Esophagus muscularis mucosa (tissue), 4 donors: ENCODE measurements around the gene EDC3.

Experiments used
- EP300 ChIP-seq: sonication (generic); formaldehyde crosslinking; IDR thresholded peaks from one replicate; pipeline ENCODE4 v1.6.1; 2017; ENCODE audit warnings: antibody characterized with exemption
- POLR2A ChIP-seq: fragments of 450-650 bp; IDR thresholded peaks from one replicate; pipeline ENCODE4 v1.6.1; 2017; ENCODE audit warnings: antibody characterized with exemption, moderate library complexity, mild to moderate bottlenecking, low read depth
- POLR2AphosphoS5 ChIP-seq, 2 donors: sonication (generic); formaldehyde crosslinking; IDR thresholded peaks; one replicate each; pipeline ENCODE4 v1.6.1; 2017; ENCODE audit warnings: antibody characterized with exemption in 2 of 2
- TF ChIP-seq, protein P1 (sequence below), 3 experiments: fragments of 200-600 bp in 2 of 3; fragments of 450-650 bp in 1 of 3; sonication (generic) in 2 of 3; IDR thresholded peaks; one replicate each; pipeline ENCODE4 v1.5.1; 2017 to 2019; ENCODE audit warnings: antibody characterized with exemption in 3 of 3, mild to moderate bottlenecking in 2 of 3, moderate library complexity in 1 of 3

DNA sequence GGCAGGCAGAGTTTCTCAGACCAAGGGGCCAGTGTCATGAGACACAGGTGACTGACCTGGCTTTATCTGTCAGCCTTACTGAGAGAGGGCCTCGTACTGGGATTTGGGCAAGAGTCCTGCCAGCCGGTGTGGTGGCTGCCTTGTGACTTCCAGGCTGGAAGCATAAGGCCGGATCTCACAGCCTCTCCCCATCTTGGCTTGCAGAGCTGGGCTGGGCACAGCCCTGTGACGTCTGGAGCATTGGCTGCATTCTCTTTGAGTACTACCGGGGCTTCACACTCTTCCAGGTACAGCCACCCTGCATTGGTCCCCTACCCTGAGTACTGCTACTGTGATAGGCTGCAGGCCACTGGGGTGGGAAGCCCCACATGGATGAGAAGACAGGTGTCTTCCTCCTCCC is 68.1 kb downstream of the EDC3 start:
- TF ChIP-seq EP300 (no peak), POLR2AphosphoS5 (IDR thresholded peaks at IDR 0.05) (no peak), POLR2A (no peak)
- TF ChIP-seq, protein P1, sequence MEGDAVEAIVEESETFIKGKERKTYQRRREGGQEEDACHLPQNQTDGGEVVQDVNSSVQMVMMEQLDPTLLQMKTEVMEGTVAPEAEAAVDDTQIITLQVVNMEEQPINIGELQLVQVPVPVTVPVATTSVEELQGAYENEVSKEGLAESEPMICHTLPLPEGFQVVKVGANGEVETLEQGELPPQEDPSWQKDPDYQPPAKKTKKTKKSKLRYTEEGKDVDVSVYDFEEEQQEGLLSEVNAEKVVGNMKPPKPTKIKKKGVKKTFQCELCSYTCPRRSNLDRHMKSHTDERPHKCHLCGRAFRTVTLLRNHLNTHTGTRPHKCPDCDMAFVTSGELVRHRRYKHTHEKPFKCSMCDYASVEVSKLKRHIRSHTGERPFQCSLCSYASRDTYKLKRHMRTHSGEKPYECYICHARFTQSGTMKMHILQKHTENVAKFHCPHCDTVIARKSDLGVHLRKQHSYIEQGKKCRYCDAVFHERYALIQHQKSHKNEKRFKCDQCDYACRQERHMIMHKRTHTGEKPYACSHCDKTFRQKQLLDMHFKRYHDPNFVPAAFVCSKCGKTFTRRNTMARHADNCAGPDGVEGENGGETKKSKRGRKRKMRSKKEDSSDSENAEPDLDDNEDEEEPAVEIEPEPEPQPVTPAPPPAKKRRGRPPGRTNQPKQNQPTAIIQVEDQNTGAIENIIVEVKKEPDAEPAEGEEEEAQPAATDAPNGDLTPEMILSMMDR (IDR thresholded peaks at IDR 0.05) = no peak
